ENCODE measurements around the gene BRI3BP. TPM values are rescaled to one million over a fixed set of nuclear protein-coding genes. Genes with fewer than 3 reads are reported as not detected.

The BRI3BP gene
- 5.9 TPM for polyA plus RNA-seq

- Mint-ChIP-seq H3K4me1 (peaks cover 31 to 38% (median 33%) of the 10 kb centered on the region in 3 donors), H3K36me3 (peaks cover 3% of the 10 kb centered on the region), H3K9me3 (no peaks in the 10 kb centered on the region), H3K27me3 (no peaks in the 10 kb centered on the region), H3K4me3 (peak within 1 kb of the TSS; percentile 94 to 97 (median 96)), H3K27ac (peak within 1 kb of the TSS; percentile 93 to 96 (median 94))
These were observed at the start of gene BRI3BP for GRCh38 chr12:124993626-124994436. Gene BRI3BP (plus strand): TSS chr12:124993645. CDS start chr12:124993791, 146 bp downstream.

GRCh38 chr12:124946447-124946793 is 47.0 kb upstream of the BRI3BP start:
- Mint-ChIP-seq H3K4me3 (no peak overlapping the region), H3K36me3 (peaks cover 3% of the 10 kb centered on the region), H3K27ac (peak overlapping the region in 1 of 3 donors; percentile 57), H3K27me3 (no peaks in the 10 kb centered on the region), H3K9me3 (no peaks in the 10 kb centered on the region), H3K4me1 (no peaks in the 10 kb centered on the region)

GRCh38 chr12:124947013-124947412 is 46.4 kb upstream of the BRI3BP start:
- no peak overlapping the region for H3K4me3 Mint-ChIP-seq
- H3K27ac Mint-ChIP-seq, result no peak overlapping the region
- no peaks in the 10 kb centered on the region for H3K27me3 Mint-ChIP-seq
- no peaks in the 10 kb centered on the region for H3K4me1 Mint-ChIP-seq
- peaks cover 3% of the 10 kb centered on the region for H3K36me3 Mint-ChIP-seq
- no peaks in the 10 kb centered on the region for H3K9me3 Mint-ChIP-seq

GRCh38 chr12:124947561-124948398 is 45.7 kb upstream of the BRI3BP start:
- no peaks in the 10 kb centered on the region for H3K27me3 Mint-ChIP-seq
- H3K4me3 Mint-ChIP-seq, result no peak overlapping the region
- H3K4me1 Mint-ChIP-seq, result no peaks in the 10 kb centered on the region
- peaks cover 3% of the 10 kb centered on the region for H3K36me3 Mint-ChIP-seq
- no peak overlapping the region for H3K27ac Mint-ChIP-seq
- H3K9me3 Mint-ChIP-seq, result no peaks in the 10 kb centered on the region

- no peak overlapping the region for H3K27ac Mint-ChIP-seq
- H3K4me1 Mint-ChIP-seq, result no peaks in the 10 kb centered on the region
- no peaks in the 10 kb centered on the region for H3K9me3 Mint-ChIP-seq
- no peak overlapping the region for H3K4me3 Mint-ChIP-seq
- no peaks in the 10 kb centered on the region for H3K27me3 Mint-ChIP-seq
- peaks cover 2% of the 10 kb centered on the region for H3K36me3 Mint-ChIP-seq
These were observed 44.4 kb upstream of the BRI3BP start for GRCh38 chr12:124949066-124949465.

- Mint-ChIP-seq H3K27ac (peak overlapping the region in 1 of 3 donors; percentile 83), H3K27me3 (no peaks in the 10 kb centered on the region), H3K4me1 (no peaks in the 10 kb centered on the region), H3K9me3 (no peaks in the 10 kb centered on the region), H3K4me3 (no peak overlapping the region), H3K36me3 (peaks cover 2% of the 10 kb centered on the region)
These were observed 43.4 kb upstream of the BRI3BP start for GRCh38 chr12:124949779-124950728.

- Mint-ChIP-seq H3K4me3 (no peak overlapping the region), H3K4me1 (no peaks in the 10 kb centered on the region), H3K36me3 (peaks cover 3% of the 10 kb centered on the region), H3K9me3 (no peaks in the 10 kb centered on the region), H3K27me3 (no peaks in the 10 kb centered on the region), H3K27ac (no peak overlapping the region)
These were observed 41.1 kb upstream of the BRI3BP start for GRCh38 chr12:124952295-124952694.

GRCh38 chr12:124952801-124953200 is 40.6 kb upstream of the BRI3BP start:
- Mint-ChIP-seq H3K4me1 (no peaks in the 10 kb centered on the region), H3K9me3 (no peaks in the 10 kb centered on the region), H3K27ac (no peak overlapping the region), H3K27me3 (no peaks in the 10 kb centered on the region), H3K4me3 (no peak overlapping the region), H3K36me3 (peaks cover 3% of the 10 kb centered on the region)

- Mint-ChIP-seq H3K9me3 (no peaks in the 10 kb centered on the region), H3K27ac (no peak overlapping the region), H3K4me3 (no peak overlapping the region), H3K36me3 (peaks cover 3% of the 10 kb centered on the region), H3K4me1 (no peaks in the 10 kb centered on the region), H3K27me3 (no peaks in the 10 kb centered on the region)
These were observed 39.6 kb upstream of the BRI3BP start for GRCh38 chr12:124953689-124954405.

GRCh38 chr12:124954771-124955170 is 38.7 kb upstream of the BRI3BP start:
- Mint-ChIP-seq H3K36me3 (peaks cover 1% of the 10 kb centered on the region), H3K27ac (no peak overlapping the region), H3K27me3 (no peaks in the 10 kb centered on the region), H3K9me3 (no peaks in the 10 kb centered on the region), H3K4me3 (no peak overlapping the region), H3K4me1 (no peaks in the 10 kb centered on the region)

GRCh38 chr12:124956571-124956970 is 36.9 kb upstream of the BRI3BP start:
- Mint-ChIP-seq H3K27me3 (no peaks in the 10 kb centered on the region), H3K27ac (no peak overlapping the region), H3K4me3 (no peak overlapping the region), H3K4me1 (no peaks in the 10 kb centered on the region), H3K36me3 (peaks cover 1% of the 10 kb centered on the region), H3K9me3 (no peaks in the 10 kb centered on the region)

- no peak overlapping the region for H3K27ac Mint-ChIP-seq
- no peaks in the 10 kb centered on the region for H3K27me3 Mint-ChIP-seq
- H3K4me3 Mint-ChIP-seq, result peak overlapping the region in 1 of 4 donors; percentile 77
- no peaks in the 10 kb centered on the region for H3K4me1 Mint-ChIP-seq
- H3K9me3 Mint-ChIP-seq, result no peaks in the 10 kb centered on the region
- peaks cover 3% of the 10 kb centered on the region for H3K36me3 Mint-ChIP-seq
These were observed 32.4 kb upstream of the BRI3BP start for GRCh38 chr12:124961055-124961454.

GRCh38 chr12:124963211-124963610 is 30.2 kb upstream of the BRI3BP start:
- Mint-ChIP-seq H3K4me1 (no peaks in the 10 kb centered on the region), H3K36me3 (peaks cover 3% of the 10 kb centered on the region), H3K27ac (no peak overlapping the region), H3K4me3 (no peak overlapping the region), H3K27me3 (no peaks in the 10 kb centered on the region), H3K9me3 (no peaks in the 10 kb centered on the region)

GRCh38 chr12:124964251-124964650 is 29.2 kb upstream of the BRI3BP start:
- H3K4me3 Mint-ChIP-seq, result no peak overlapping the region
- H3K27me3 Mint-ChIP-seq, result no peaks in the 10 kb centered on the region
- no peaks in the 10 kb centered on the region for H3K9me3 Mint-ChIP-seq
- peak overlapping the region in 1 of 3 donors; percentile 91 for H3K27ac Mint-ChIP-seq
- H3K4me1 Mint-ChIP-seq, result no peaks in the 10 kb centered on the region
- peaks cover 3% of the 10 kb centered on the region for H3K36me3 Mint-ChIP-seq

All from IgD-negative memory B cell (primary cell).